GM19023 (cell line): Measurements from ENCODE around the gene SPATS2L.

ENCODE experiments used
- ATAC-seq: cut with Tn5 transposase; IDR thresholded peaks from one replicate; pipeline ENCODE4 v1.9.1; 2021; ENCODE audit warnings: mild to moderate bottlenecking, moderate library complexity; ENCODE audit not compliant: unreplicated experiment

The SPATS2L gene

DNA sequence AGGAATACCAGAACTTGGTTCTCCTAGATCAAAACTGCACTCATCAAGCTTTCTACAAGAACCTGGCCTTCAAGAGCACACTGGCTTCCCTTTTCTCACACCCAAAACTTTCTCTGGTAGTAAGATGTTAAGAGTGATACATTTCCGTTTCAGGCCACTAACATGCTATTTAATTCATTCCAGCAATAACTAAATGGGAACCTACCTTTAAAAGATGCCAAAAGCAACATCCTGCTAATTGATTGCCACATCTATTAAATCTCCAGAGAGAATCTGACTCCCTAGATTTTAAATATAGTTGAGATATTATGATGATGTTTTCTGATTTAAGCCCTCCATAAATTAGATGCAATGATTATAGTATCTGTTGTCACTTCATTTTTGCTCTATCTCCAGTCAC is 131.8 kb downstream of the SPATS2L start:
- ATAC-seq = no peak

DNA sequence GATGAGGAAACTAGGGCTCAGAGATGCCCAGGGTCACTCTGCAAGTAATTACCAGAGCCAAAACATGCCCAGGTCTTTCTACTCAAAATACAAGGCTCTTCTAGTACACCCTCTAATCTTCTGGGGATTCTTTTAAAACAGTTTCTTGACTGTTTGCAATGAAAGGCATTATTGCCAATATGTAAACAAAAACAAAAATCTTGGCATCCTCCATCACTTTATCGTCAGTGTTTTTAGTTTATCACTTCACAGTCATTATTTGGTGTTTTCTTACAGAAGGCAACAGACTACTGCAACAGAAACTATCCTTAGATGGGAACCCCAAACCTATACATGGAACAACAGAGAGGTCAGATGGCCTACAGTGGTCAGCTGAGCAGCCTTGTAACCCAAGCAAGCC is 132.4 kb downstream of the SPATS2L start:
- ATAC-seq = no peak

DNA sequence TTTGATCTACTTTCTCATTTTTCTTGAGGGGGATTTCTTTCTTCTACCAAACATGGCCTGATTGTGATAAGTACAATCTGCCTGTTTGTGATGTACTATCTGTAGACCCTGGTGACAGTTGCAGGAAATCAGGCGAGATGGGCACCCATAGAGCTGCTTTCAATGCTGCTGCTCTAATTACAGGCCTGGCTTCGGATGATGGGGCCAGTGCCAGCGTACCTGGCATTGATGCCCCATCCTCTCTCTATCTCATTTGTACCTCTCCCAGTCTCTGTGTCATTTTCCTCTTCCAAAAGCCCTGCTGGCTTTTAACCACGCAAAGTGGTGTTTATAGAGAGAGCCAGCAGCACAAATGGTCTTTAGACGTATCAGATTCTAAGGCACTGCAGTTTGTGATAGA is 133.5 kb downstream of the SPATS2L start:
- ATAC-seq = no peak

DNA sequence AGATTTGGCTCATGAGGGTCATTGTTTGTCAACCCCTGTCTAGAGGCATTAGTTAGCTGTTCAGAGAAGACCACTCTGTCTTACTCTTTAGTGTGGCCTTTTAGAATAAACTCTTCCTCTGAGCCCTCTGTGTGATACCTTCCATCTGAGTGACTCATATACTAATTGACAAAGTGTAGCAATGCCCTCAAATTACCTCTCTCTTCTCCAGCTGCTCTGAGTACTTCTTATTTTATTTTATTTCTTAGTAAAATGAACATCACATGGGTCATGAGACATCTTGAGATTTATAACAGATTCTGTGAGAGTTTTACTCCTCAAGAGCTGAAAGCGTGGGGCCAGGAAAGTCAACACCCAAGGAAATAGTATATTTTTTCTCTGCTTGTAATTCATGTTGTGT is 136.0 kb downstream of the SPATS2L start:
- no peak for ATAC-seq

DNA sequence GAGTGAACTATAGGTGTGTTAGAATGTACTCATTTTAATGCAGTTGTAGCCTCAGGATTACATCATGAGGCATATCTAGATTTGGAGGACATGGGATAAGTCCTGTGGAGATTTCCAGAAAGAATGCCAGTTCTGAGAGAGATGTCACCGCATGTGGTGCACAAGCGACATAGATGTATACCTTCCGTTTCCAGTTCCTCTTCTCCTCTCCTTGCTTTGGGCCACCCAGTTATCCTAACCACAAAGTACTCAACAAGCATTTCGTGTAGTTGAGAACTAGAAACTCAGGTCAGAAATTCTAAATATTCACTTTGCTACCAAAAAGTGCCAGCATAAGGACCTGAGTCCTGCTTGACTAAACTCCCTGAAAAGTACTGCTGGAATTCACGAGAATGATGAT is 136.9 kb downstream of the SPATS2L start:
- no peak for ATAC-seq

DNA sequence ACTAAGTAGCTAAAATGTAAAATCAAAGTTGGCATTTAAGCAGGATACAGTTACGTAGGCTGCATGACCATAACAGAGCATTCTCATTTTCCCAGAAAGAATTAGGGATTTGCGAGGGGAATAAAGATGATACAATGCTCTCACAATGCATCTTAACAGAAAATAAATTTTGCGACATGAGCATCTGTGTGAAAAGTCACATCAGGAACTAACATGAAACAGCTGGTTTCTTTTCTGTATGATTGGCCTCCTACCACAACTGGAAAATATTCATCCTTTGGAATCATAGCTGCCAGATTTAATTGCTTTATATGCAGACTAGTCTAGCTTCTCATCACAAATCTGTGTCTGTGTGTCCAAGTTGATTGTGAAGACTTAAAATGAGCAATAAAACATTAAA is 137.4 kb downstream of the SPATS2L start:
- ATAC-seq = no peak

DNA sequence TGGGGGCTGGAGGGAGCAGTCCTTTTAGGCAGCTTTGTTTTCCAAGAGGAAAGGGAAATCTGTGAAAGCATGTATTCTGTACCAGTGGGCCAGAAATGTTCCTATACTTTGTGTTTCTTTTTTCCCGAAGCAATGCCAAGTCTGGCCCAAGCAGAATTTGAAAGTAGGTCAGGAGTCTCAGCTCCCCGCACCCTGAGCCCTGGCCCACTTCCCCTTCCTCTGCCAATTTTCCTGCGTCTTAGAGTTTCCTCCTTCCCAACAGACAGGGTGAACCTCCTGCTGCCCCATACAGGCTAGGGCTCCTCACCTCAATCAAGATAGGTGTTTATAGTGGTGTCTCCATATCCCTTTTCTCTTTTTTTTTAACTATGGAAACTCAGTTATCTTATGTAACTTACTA is 138.0 kb downstream of the SPATS2L start:
- ATAC-seq = no peak

DNA sequence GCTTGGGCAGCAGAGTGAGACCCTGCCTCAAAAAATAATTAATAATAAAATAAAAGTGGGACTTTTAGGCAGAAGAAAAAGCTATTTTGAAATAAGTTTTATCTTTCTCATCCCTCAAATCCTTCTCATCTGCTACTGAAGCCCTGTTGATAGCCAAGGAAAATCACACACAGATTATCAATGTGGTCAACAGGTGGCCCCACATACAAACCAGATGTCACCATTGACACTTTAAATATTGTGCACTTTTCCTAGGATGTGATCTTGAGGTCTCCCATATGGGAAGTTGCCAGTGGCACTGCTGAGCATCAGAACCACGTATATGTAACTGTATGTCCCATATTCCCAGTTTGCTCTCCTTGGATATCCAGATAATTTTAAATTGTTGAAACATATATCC is 138.8 kb downstream of the SPATS2L start:
- ATAC-seq = no peak

DNA sequence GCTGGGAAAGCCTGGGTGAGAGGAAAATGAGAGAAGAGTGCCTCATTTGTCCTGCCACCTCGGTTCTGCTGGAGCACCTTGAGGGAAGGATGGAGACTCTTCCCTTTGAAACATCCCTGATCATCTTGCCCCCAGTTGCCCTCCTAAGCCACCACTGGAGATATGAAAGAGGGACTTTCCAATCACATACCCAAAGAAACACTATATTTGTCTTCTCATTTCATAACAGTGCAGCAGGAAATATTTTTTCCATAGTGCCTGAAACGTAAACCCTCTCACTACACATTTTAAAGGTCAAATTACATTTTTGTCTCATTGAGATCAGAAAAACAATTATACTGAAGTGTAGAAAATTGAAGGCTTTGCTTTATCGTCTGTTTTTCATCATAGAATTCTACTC is 140.1 kb downstream of the SPATS2L start:
- no peak for ATAC-seq

DNA sequence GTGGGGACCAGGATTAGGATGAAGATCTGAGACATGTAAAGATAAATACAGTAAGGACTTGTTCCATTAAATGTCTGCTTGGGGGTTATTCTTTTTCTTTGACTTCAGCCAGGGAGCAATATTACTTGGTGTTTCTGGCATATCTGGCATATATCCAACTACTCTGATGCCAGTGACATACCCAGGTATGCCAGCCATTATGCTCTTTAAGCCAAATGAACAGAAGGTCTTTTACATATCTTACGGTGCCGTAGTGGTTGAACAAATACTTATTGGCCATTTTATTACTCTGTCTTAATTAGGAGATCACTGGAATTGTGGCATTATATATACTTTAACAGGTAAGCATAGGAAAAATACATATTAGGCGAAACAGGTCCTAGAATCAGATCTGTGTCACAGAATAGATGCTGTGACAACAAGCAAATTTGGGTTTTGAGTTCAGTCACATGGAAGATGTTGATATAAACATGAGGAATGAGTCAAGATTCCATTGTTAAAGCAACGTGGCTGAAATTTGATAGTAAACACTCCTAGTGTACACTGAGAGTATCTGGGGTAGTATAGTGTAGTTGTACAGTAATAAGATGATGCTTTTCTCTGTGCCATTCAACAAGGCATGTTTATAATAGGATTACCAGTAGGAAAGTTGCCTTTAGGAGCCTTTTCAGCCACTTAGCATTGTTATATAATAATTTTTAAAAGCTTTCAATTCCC is 140.8 kb downstream of the SPATS2L start:
- ATAC-seq = no peak

DNA sequence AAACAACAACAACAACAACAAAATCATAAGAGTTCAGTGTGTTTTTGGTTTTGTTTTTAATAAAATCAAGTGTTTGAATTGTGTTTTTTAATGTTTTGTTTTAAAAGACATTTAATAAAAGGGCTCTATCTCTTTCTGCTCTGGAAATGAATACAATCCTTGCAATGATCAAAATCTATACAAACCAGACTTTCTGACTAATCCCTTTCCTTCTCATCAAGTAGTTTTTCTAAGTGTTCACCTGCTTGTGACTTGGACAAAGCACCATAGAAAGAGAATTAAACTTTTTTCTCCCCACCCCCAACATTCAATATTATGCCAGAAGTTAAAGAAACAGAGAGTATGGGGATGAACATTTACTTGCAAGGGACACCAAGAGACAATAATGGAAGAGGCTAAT is 142.0 kb downstream of the SPATS2L start:
- no peak for ATAC-seq

DNA sequence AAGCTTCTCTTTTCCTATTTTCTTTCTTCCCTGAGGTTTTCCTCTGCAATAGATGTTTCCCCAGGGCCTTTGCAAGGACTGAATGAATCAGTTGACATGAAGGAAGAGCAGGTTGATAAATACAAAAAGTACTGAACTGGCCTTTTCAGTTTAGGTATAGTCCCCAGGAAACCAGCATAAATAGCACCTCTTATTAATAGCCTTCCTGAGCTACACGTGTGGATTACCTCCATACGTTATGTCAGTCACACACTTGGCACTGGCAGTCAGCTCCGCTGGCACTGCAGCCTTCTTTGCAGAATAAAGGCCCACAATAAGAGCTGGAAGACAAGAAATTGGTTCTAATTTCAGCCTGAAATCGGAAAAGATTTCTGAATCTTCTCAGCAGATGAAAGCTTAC is 142.7 kb downstream of the SPATS2L start:
- no peak for ATAC-seq

DNA sequence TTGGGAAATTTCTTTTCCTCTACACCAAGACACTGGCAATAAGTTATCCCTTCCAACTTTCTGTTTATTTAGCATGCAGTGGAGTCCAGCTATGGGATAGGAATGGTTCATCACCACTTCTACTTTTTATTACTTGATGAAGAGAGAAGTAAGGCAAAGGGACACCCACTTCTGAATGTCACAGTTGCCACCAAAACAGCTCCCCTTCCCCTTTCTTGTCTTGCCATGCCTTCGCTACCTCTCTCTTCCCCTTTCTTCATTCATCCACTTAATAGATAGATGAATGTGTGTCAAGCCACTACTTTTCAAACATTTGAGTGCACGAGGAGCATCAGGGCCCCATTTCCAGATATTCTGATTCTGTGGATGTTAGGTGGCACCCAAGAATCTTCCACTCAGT is 143.8 kb downstream of the SPATS2L start:
- no peak for ATAC-seq

DNA sequence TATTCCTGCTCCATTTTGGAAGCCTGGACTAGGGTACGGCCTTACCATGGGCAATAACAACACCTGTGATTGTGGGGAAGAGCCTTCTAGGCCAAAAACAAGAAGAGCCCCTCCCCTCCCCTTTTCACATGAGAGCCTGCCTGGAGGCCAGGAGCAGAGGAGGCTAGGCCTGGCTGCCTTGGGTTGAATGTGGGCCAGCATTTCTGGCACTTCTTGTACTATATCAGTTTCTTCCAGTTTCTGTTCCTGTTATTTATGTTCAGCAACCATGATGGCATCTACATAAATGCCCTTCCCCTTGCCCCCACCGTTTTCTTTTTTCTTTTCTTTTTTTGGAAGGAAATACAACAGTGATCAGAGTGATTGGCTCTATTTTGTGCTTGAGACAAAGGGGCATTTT is 145.0 kb downstream of the SPATS2L start:
- ATAC-seq = no peak

DNA sequence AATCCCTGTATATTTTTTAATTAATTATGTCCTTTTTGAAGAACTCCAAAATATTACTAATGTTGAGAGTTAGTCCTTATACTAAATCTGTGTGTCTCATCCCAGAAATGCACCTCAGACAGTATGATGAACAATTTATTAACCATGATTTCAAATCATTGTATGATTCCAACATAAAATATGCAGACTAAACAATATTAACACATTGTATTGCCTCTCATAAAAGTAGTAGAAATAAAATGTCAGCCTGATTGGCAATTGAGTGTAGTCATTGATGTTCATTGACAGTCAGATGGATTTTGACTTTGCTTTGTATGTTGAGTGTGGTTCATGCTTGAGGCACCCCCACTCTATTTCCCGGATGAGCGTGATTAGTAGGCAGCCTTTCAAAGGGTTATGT is 145.9 kb downstream of the SPATS2L start:
- no peak for ATAC-seq

DNA sequence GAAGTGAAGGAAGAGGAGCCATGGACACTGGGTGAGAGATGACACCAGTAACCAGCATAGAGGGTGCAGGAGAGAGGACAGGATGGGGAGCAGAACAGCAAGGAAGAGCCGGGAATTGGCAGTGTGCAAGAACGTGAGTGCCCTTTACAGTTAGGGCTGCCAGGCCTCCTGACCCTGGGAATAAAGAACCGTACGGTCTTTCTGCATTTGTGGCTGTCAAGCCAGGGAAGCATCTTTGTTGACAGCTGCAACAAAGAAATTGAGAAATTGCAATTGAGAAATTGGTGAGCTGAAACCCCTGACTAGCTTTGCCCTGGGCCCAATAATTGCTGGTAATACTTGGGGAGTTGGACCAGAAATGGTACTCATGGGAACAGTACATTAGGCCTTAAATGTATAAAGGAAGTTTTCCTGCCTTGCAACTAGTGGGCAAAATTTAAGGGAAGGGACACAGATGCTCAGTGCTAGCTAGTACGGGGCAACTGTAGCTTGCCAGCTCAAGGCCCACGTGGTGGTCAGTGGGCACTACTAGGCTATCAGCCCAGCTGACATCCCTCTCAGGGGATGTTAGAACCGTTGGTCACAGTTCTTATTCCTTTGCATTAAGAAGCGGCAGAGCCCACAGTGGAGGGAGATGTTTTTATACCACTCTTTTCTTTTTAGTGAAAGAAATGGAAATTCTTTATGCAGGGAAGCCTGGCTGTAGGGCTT is 146.8 kb downstream of the SPATS2L start:
- no peak for ATAC-seq

DNA sequence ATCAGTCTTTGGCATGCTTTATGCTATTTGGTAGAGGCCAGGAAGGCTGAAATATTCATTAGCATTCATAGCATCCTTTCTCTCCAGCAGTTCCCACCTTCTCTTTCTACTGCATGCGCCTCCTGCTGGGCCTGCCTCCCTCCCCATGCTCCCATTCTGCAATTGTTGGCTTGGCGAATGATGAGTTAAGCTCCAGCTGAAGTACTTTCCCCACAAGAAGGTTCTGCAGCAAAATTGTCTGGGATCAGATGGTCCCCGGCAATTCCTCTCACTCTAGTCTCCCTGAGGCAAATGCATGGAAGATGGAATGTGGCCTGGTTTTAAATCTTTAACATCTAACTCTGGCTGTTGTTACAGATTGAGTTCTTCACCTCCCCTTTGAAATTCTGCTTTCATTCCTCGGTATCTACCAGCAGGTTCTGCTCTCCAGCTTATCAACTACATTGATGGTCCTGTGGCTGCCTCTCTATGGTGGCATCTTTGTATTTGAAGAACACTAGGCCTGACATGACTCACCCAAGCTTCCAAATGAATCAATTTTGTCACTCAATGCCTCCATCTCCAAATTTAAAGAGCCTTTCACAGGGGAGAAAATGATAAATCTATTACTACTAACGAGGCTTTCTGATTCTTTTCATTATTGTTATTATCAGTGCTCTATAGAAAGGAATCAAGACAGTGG is 147.5 kb downstream of the SPATS2L start:
- no peak for ATAC-seq

DNA sequence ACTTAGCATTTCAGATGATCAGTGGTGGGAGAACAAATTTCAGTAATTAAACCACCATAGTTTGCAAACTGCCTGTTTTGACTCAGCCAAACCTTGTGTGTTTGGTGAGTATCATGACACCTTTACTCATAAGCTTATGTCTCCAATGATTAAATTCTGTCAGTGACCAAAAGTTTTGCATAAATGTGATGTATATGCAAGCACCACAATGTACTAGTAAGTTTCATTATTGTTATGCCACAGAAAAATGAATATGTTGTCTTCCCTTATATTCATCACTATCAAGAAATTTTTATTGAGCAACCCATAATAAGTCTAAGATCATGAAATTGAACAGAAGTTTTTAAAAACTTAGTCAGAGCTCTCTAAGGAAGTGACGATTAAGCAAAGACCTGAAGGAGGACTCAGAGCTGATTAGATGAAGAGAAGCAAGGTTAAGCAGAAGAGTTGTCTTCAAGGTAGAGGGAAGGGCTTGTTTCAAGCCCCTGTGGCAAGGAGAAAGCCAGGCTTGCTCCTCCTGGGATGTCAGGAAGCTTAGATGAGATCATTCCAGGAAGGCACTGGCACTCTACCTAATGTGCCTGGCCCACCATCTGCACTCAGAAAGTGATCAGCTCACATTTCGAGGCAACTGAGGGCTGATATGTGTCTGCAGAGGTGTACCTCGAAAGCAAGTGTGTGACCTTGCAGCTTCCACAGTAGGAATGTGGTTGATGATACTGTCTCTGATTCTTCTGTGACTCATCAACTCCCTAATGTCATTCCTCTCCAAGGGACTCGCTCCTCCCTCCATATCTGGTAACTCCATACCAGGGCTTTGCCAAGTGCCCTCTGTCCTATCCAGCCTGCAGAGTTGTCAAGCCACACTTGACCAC is 148.7 kb downstream of the SPATS2L start:
- ATAC-seq = peak; percentile 76

DNA sequence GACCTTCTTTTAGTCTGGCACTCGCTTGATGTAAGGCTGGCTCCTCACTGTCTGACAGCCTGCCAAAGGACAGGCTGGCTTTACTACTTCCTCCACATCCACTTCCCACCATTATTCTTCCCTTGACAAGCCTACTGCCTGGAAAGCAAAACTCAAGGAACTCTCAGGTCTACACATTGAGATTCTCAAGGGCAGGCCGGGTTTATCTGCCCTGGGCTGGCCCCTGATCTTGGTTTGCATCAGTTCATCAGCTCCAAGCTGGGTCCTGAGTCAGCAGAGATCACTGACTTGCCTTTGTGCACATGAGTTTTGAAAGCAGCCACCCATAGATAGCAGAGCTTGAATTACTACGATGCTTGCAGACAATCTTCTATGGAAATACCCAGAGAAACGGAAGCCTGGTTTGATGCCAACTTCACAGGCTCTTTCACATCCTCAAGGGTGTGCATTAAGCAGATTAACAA is 149.5 kb downstream of the SPATS2L start:
- no peak for ATAC-seq

DNA sequence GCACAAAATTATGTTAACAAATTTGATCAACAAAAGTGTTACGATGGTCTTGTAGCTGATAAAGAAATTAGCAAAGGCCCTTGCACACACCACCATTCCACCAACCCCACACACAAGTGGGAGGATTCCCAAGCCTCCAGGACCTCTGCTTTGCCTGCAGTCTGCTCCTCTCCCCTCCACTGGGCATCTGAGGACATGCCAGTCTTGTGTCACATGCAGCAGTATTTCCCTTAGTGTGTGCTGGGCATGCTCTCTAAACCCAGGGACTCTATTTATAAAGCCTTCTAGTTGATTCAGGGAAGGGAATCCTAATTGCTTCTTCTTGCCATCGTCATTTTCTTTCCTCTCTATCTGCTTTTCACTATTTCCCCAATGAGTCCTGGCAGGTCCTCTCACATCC is 150.1 kb downstream of the SPATS2L start:
- no peak for ATAC-seq

DNA sequence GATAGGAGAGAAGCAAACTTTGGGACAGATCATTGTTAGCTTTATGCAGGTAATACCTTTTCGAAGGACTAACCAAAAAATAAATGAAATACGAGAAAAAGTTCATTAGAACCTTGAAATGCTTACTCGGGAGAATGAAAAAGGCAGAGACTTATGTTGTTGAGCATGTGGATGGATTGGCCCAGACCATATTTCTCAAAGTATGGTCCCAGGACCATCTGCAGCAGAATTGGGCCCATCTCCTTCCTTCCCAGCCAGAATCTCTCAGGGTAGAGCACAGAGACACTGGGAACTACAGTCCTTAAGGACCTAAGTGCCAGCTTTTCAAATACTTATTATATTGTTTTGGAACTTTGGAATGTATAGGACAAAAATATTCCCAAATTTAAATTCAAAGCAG is 152.6 kb downstream of the SPATS2L start:
- ATAC-seq = no peak
